Sigmoid colon (tissue), 7 donors: Measurements from ENCODE around the gene TPRA1. TPM values are rescaled to one million over a fixed set of nuclear protein-coding genes. Genes with fewer than 3 reads are reported as not detected.
"Not testable (repeated sequence)": the region's sequence is repeated elsewhere in the genome, so short reads cannot be mapped to it uniquely, and the experiment has no call there.

Experiments used
- DNase-seq: peaks from one replicate; pipeline ENCODE4 v3.0.0-alpha.2; 2019
- H3K27ac ChIP-seq, 4 donors: fragments of 200-600 bp; sonication (generic); one replicate each; pipeline ENCODE4 v1.5.1; 2016 to 2019; ENCODE audit warnings: mild to moderate bottlenecking in 1 of 4
- H3K27me3 ChIP-seq, 3 donors: fragments of 200-600 bp; sonication (generic); one replicate each; pipeline ENCODE4 v1.5.1; 2019; ENCODE audit warnings: mild to moderate bottlenecking in 1 of 3
- H3K36me3 ChIP-seq, 4 donors: fragments of 200-600 bp; sonication (generic); one replicate each; pipeline ENCODE4 v1.5.1; 2016 to 2019
- H3K4me1 ChIP-seq, 4 donors: fragments of 200-600 bp; sonication (generic); one replicate each; pipeline ENCODE4 v1.5.1; 2017 to 2019
- H3K4me3 ChIP-seq, 4 donors: fragments of 200-600 bp; sonication (generic); one replicate each; pipeline ENCODE4 v1.5.1; 2017 to 2019; ENCODE audit warnings: mild to moderate bottlenecking in 2 of 4, moderate library complexity in 1 of 4
- H3K9me3 ChIP-seq, 4 donors: fragments of 200-600 bp in 3 of 4; sonication (generic) in 3 of 4; one replicate each; pipeline versions ENCODE4 v1.5.1 to v1.6.1; 2013 to 2019
- EP300 ChIP-seq, 4 donors: sonication (generic); formaldehyde crosslinking; IDR thresholded peaks; one replicate each; pipeline ENCODE4 v1.6.1; 2017; ENCODE audit warnings: antibody characterized with exemption in 4 of 4
- POLR2A ChIP-seq, 2 donors: fragments of 450-650 bp; IDR thresholded peaks; one replicate each; pipeline ENCODE4 v1.6.1; 2016; ENCODE audit warnings: antibody characterized with exemption in 2 of 2, mild to moderate bottlenecking in 2 of 2, moderate library complexity in 2 of 2
- POLR2AphosphoS5 ChIP-seq, 4 donors: sonication (generic); formaldehyde crosslinking; IDR thresholded peaks; one replicate each; pipeline ENCODE4 v1.6.1; 2017; ENCODE audit warnings: antibody characterized with exemption in 4 of 4
- WGBS, 2 donors: extraction: QIAGEN DNeasy Blood & Tissue Kit; methylation state at CpG; one replicate each; pipeline ENCODE4 v1.1.7; 2013; 5-methylcytosine and 5-hydroxymethylcytosine counted together
- intact Hi-C: fragments of 100-400 bp; cut with DNase I; formaldehyde crosslinking; loops from one replicate; pipeline ENCODE4 v1.15.1; 2023
- polyA plus RNA-seq, 3 donors: library from polyadenylated mRNA; stranded (reverse); fragments of 200-250 nt; gene quantifications; one replicate each; pipeline ENCODE4 v1.2.3, GENCODE V29; 2013
- total RNA-seq, 4 donors: library from RNA; depleted of rRNA; stranded (reverse); fragments of >200 nt; gene quantifications; one replicate each; pipeline ENCODE4 v1.1.0, GENCODE V29; 2016
- TF ChIP-seq, protein P1 (sequence below), 4 experiments: fragments of 450-650 bp in 3 of 4; fragments of 200-600 bp in 1 of 4; IDR thresholded peaks; one replicate each; pipeline ENCODE4 v1.5.1; 2016 to 2019; ENCODE audit warnings: antibody characterized with exemption in 4 of 4, mild to moderate bottlenecking in 3 of 4, moderate library complexity in 2 of 4
- donor health status: healthy with polysubstance abuse.
- donor health status: Bipolar disorder and iron deficiency.
- donor health status: healthy.

Gene TPRA1
- total and polyA plus RNA-seq, 7 donors, result 7.2 to 33.2 (median 28.5) TPM

DNA sequence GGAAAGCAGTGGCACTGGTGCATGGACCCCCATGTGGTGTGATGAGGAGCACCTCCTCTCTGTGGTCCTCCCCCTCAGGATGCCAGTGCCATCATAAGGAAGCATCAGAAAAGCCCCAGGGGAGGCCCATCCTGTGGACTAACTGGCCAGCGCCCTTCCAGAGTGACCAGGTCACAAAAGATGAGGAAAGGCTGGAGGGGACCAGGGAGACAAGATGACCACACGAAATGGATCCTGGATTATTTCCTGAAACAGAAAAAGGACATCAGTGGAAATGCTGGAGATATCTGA lies 56.4 kb downstream of the TPRA1 start:
- Histone ChIP-seq H3K4me1 (no peaks in the 10 kb centered on the region), H3K27ac (no peak overlapping the region), H3K9me3 (no peaks in the 10 kb centered on the region), H3K36me3 (no peaks in the 10 kb centered on the region), H3K27me3 (peaks cover 0 to 10% (median 0%) of the 10 kb centered on the region in 3 donors), H3K4me3 (no peak overlapping the region)
- 68 to 82% methylated on average over 2 of the region's 2 CpGs for WGBS, 2 donors
- intact Hi-C loops, result no loop called here
- no peak for DNase-seq
- TF ChIP-seq EP300 (IDR thresholded peaks at IDR 0.05) (no peak), POLR2AphosphoS5 (IDR thresholded peaks at IDR 0.05) (no peak), POLR2A (IDR thresholded peaks at IDR 0.05) (no peak)
- TF ChIP-seq, protein P1, sequence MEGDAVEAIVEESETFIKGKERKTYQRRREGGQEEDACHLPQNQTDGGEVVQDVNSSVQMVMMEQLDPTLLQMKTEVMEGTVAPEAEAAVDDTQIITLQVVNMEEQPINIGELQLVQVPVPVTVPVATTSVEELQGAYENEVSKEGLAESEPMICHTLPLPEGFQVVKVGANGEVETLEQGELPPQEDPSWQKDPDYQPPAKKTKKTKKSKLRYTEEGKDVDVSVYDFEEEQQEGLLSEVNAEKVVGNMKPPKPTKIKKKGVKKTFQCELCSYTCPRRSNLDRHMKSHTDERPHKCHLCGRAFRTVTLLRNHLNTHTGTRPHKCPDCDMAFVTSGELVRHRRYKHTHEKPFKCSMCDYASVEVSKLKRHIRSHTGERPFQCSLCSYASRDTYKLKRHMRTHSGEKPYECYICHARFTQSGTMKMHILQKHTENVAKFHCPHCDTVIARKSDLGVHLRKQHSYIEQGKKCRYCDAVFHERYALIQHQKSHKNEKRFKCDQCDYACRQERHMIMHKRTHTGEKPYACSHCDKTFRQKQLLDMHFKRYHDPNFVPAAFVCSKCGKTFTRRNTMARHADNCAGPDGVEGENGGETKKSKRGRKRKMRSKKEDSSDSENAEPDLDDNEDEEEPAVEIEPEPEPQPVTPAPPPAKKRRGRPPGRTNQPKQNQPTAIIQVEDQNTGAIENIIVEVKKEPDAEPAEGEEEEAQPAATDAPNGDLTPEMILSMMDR (IDR thresholded peaks at IDR 0.05), result no peak

DNA sequence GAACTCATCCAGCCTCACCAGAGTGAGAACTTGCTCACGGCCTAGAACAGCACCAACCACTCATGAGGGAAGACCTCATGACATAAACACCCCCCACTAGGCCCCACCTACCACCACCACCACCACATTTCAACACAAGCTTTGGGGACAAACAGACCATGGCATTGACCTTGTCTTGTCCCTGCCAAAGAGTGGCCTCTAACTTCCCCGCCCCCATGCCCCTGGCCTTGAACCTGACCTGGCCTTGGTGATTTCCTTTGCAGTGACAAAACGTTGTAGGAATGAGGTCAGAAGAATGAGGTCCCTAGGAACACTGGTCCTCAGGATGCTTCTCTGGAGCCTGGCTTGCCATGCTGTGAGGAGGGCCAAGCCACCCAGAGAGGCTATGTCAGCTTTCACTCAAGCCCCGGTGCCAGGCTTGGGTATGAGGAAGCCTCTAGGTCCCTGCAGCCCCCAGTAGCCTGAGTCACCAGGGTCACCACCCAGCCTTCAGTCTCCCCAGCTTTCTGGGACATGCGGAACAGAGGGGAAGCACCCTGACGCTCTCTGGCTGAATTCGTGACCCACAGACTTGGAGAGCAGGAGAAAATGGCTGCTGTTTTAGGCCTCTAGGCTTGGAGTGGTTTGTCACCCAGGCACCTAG lies 57.9 kb downstream of the TPRA1 start:
- no peak for DNase-seq

DNA sequence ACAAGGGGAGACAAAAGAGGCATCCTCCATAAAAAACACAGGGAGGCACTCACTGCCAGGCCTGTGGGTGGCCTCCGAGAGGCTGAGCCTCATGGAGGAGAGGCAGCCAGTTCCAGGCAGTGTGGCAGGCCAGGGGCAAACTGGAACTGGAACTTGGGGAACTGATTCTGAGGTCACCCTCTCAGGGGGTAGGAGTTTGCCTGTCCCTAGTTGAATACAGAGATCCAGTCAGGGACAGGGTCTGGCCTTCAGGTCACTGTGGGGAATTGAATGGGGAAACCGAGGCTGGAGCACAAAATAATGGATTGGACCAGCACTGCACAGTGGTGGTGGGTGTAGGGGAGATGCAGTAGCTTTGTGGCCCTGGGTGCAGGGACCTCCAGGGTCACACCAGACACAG lies 58.7 kb downstream of the TPRA1 start:
- no peaks in the 10 kb centered on the region for H3K4me1 ChIP-seq
- H3K36me3 ChIP-seq, result no peaks in the 10 kb centered on the region
- no peak overlapping the region for H3K27ac ChIP-seq
- intact Hi-C loops, result no loop called here
- H3K4me3 ChIP-seq, result no peak overlapping the region
- 86 to 88% methylated on average over 2 of the region's 2 CpGs for WGBS, 2 donors
- H3K9me3 ChIP-seq, result no peaks in the 10 kb centered on the region
- no peak for TF ChIP-seq POLR2A (IDR thresholded peaks at IDR 0.05)
- TF ChIP-seq POLR2AphosphoS5 (IDR thresholded peaks at IDR 0.05), result no peak
- TF ChIP-seq, protein P1 (IDR thresholded peaks at IDR 0.05), result no peak
- no peak for TF ChIP-seq EP300 (IDR thresholded peaks at IDR 0.05)
- DNase-seq, result no peak
- H3K27me3 ChIP-seq, result peaks cover 0 to 11% (median 0%) of the 10 kb centered on the region in 3 donors

More for the DNA sequence above, 57.9 kb downstream of the TPRA1 start:
- no peak overlapping the region for H3K27ac ChIP-seq
- H3K4me1 ChIP-seq, result no peaks in the 10 kb centered on the region
- peaks cover 0 to 10% (median 0%) of the 10 kb centered on the region in 3 donors for H3K27me3 ChIP-seq
- H3K36me3 ChIP-seq, result no peaks in the 10 kb centered on the region
- 87 to 88% methylated on average over 7 of the region's 7 CpGs for WGBS, 2 donors
- TF ChIP-seq POLR2A (IDR thresholded peaks at IDR 0.05) (no peak), EP300 (IDR thresholded peaks at IDR 0.05) (no peak), POLR2AphosphoS5 (IDR thresholded peaks at IDR 0.05) (no peak)
- TF ChIP-seq, protein P1 (IDR thresholded peaks at IDR 0.05), result no peak
- intact Hi-C loops, result no loop called here
- no peak overlapping the region for H3K4me3 ChIP-seq
- H3K9me3 ChIP-seq, result no peaks in the 10 kb centered on the region

DNA sequence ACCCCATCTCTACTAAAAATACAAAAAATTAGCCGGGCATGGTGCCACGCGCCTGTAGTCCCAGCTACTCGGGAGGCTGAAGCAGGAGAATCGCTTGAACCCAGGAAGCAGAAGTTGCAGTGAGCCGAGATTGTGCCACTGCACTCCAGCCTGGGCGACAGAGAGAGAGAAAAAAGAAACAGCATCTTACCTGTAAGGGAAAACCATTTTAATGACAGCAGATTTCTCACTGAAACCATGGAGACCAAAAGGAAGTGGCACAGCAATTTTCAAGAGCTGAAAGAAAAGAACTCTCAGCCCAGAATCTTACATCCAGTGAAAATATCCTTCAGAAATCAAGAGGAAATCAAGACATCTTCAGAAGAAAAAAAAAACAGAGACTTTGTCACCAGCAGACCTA lies 59.7 kb downstream of the TPRA1 start:
- intact Hi-C loops, DNase-seq, H3K4me1 ChIP-seq, H3K4me3 ChIP-seq, H3K9me3 ChIP-seq, H3K27ac ChIP-seq, H3K36me3 ChIP-seq: not testable (repeated sequence)
- peaks cover 0 to 11% (median 0%) of the 10 kb centered on the region in 3 donors for H3K27me3 ChIP-seq
- WGBS, 2 donors, result 90 to 92% methylated on average over 7 of the region's 7 CpGs

DNA sequence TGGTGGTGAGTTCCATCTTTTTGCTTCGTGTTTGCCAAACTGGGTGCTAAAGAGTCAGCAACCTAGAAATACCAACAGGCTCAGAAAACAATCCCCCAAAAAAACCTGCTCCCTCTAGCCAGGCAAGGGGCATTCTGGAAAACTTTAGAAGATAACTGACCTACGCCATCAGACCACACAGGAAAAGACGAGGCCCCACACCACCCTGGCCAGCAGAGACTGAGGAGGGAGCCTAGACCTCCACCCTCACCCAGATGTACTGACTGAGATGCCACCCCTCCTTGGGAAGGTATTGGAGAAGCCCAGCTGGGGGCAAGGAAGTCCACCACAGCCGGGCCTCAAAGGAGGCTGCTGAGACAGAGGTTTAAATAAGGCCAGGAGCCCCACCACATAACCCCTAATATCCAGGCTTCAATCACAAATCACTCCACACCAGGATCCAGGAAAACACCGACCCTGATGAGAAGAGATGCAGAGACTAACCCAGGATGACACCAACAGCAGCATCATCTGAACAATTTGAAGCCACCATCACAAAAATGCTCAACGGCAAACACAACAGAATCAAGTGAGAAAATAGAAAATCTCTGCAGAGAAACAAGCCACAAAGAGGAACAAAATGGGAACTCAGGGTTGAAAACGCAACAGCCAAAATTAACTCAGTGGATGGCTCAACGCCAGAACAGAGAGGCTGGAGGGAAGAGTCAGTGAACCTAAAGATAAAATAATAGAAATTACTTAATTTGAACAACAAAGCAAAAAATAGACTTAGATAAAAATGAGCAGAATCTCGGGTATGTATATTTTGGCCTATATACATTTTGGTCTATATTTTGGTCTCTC lies 61.0 kb downstream of the TPRA1 start:
- DNase-seq, result no peak
- Histone ChIP-seq H3K27me3 (peaks cover 0 to 18% (median 0%) of the 10 kb centered on the region in 3 donors), H3K4me3 (no peak overlapping the region), H3K4me1 (no peaks in the 10 kb centered on the region), H3K27ac (no peak overlapping the region), H3K36me3 (no peaks in the 10 kb centered on the region), H3K9me3 (no peaks in the 10 kb centered on the region)
- 77 to 84% methylated on average over 9 of the region's 9 CpGs for WGBS, 2 donors
- intact Hi-C loops, result no loop called here
- TF ChIP-seq POLR2A (IDR thresholded peaks at IDR 0.05) (no peak), POLR2AphosphoS5 (IDR thresholded peaks at IDR 0.05) (no peak), EP300 (IDR thresholded peaks at IDR 0.05) (no peak)
- TF ChIP-seq, protein P1 (IDR thresholded peaks at IDR 0.05), result no peak
